HepG2 (cell line): ENCODE measurements around the gene TRMT1. TPM values are rescaled to one million over a fixed set of nuclear protein-coding genes. Genes with fewer than 3 reads are reported as not detected.

Experiments used
- KLF9 ChIP-seq: IDR thresholded peaks from 2 replicates; pipeline ENCODE4 v1.6.1; 2016; ENCODE audit warnings: low read depth
- ZBTB42 ChIP-seq: sonication (generic); formaldehyde crosslinking; IDR thresholded peaks from 2 replicates; pipeline ENCODE4 v1.5.0; 2020; ENCODE audit warnings: mild to moderate bottlenecking, missing genetic modification reagents
- ZNF720 ChIP-seq: sonication (generic); formaldehyde crosslinking; IDR thresholded peaks from 2 replicates; pipeline ENCODE4 v1.4.0; 2020; ENCODE audit warnings: missing genetic modification reagents
- ZNF790 ChIP-seq: sonication (generic); formaldehyde crosslinking; IDR thresholded peaks from 2 replicates; pipeline ENCODE4 v1.8.0; 2022; ENCODE audit warnings: missing genetic modification reagents, mild to moderate bottlenecking, borderline replicate concordance
- polyA plus RNA-seq, 8 experiments: library from polyadenylated mRNA; depleted of rRNA in 3 of 8; stranded (reverse) in 7 of 8; unstranded in 1 of 8; fragments of >200 nt; fragmentation: Illumina TruSeq in 4 of 8; extraction: Trizol in 4 of 8; gene quantifications; 2 replicates each; pipeline versions ENCODE4 v1.2.1 to v1.2.3, GENCODE V29; 2011 to 2016; ENCODE audit warnings: low read depth in 4 of 8, missing spikeins in 1 of 8, mixed read lengths in 1 of 8; ENCODE audit not compliant: insufficient read depth in 1 of 8
- total RNA-seq, 5 experiments: library from RNA; depleted of rRNA; stranded (reverse); fragments of >200 nt; fragmentation: Illumina TruSeq; extraction: Trizol; gene quantifications; 2 replicates each; pipeline ENCODE4 v1.2.3, GENCODE V29; 2016; ENCODE audit warnings: low read depth in 1 of 5
- TF ChIP-seq, protein P1 (sequence below): sonication (generic); formaldehyde crosslinking; IDR thresholded peaks from one replicate; pipeline ENCODE4 v1.5.1; 2020; ENCODE audit warnings: mild to moderate bottlenecking, missing genetic modification reagents; ENCODE audit errors: not compliant biosample characterization
- TF ChIP-seq, protein P2 (sequence below): sonication (generic); formaldehyde crosslinking; IDR thresholded peaks from 2 replicates; pipeline ENCODE4 v1.8.1; 2023; ENCODE audit warnings: mild to moderate bottlenecking, moderate library complexity, missing genetic modification reagents
- TF ChIP-seq, protein P3 (sequence below): sonication (generic); formaldehyde crosslinking; IDR thresholded peaks from 2 replicates; pipeline ENCODE4 v1.5.0; 2020; ENCODE audit warnings: mild to moderate bottlenecking, missing genetic modification reagents, borderline replicate concordance

The TRMT1 gene
- total and polyA plus RNA-seq, 2 of the 13 experiments (the other 11 are each of a cell fraction or from before 2014, with no cell fraction given): 35.5 to 44.1 TPM

DNA sequence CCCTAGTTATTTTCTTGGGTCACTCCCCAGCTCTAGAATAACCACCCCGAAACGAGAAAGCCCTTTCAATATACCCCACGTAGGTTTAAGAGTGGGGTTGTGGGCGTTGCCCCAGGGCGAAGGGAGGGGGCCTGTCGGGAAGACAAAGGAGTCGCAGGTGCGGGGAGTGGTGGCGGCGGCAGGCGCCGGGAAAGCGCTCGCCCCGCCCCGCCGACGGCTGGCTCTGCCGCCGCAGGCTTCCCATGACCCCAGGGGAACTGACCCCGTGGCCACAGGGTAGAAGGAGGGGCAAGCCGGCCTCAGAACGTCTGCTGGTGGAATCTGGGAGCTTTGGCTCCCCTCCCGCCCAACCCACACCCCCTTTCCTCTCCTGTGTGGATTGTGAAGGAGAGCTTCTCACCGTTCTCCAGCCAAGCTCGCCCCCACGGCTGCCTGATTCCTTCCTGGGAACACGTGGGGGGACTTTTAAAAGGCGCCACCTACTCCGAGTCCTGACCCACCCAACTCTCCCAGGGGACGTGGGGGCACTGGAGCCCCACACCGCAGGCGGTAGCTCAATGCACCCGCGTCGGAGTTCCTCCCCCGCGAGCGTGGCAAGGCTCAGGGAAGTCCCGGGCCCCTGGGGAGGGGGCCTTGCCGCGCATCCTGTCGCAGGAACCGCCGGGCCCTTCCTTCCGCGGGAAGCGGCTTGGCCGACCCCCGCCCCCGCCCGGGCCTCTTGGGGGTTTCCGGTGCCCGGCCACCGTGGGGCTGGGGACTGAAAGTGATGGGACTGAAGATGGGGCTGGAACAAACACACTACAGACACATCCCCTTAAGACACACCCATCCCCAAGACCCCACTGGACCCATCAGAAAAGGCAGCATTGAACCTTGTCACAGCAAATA is 39.2 kb upstream of the TRMT1 start (continued):
- TF ChIP-seq, protein P1, sequence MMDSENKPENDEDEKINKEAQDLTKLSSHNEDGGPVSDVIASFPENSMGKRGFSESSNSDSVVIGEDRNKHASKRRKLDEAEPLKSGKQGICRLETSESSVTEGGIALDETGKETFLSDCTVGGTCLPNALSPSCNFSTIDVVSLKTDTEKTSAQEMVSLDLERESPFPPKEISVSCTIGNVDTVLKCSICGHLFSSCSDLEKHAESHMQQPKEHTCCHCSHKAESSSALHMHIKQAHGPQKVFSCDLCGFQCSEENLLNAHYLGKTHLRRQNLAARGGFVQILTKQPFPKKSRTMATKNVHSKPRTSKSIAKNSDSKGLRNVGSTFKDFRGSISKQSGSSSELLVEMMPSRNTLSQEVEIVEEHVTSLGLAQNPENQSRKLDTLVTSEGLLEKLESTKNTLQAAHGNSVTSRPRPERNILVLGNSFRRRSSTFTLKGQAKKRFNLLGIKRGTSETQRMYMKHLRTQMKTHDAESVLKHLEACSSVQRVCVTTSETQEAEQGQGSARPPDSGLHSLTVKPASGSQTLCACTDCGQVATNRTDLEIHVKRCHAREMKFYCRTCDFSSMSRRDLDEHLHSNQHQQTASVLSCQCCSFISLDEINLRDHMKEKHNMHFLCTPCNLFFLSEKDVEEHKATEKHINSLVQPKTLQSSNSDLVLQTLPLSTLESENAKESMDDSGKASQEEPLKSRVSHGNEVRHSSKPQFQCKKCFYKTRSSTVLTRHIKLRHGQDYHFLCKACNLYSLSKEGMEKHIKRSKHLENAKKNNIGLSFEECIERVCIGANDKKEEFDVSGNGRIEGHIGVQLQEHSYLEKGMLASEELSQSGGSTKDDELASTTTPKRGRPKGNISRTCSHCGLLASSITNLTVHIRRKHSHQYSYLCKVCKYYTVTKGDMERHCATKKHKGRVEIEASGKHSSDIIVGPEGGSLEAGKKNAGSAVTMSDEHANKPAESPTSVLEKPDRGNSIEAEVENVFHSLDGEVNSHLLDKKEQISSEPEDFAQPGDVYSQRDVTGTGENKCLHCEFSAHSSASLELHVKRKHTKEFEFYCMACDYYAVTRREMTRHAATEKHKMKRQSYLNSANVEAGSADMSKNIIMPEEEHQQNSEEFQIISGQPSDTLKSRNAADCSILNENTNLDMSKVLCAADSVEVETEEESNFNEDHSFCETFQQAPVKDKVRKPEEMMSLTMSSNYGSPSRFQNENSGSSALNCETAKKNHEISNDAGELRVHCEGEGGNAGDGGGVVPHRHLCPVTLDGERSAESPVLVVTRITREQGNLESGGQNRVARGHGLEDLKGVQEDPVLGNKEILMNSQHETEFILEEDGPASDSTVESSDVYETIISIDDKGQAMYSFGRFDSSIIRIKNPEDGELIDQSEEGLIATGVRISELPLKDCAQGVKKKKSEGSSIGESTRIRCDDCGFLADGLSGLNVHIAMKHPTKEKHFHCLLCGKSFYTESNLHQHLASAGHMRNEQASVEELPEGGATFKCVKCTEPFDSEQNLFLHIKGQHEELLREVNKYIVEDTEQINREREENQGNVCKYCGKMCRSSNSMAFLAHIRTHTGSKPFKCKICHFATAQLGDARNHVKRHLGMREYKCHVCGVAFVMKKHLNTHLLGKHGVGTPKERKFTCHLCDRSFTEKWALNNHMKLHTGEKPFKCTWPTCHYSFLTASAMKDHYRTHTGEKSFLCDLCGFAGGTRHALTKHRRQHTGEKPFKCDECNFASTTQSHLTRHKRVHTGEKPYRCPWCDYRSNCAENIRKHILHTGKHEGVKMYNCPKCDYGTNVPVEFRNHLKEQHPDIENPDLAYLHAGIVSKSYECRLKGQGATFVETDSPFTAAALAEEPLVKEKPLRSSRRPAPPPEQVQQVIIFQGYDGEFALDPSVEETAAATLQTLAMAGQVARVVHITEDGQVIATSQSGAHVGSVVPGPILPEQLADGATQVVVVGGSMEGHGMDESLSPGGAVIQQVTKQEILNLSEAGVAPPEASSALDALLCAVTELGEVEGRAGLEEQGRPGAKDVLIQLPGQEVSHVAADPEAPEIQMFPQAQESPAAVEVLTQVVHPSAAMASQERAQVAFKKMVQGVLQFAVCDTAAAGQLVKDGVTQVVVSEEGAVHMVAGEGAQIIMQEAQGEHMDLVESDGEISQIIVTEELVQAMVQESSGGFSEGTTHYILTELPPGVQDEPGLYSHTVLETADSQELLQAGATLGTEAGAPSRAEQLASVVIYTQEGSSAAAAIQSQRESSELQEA: no peak
- TF ChIP-seq, protein P2, sequence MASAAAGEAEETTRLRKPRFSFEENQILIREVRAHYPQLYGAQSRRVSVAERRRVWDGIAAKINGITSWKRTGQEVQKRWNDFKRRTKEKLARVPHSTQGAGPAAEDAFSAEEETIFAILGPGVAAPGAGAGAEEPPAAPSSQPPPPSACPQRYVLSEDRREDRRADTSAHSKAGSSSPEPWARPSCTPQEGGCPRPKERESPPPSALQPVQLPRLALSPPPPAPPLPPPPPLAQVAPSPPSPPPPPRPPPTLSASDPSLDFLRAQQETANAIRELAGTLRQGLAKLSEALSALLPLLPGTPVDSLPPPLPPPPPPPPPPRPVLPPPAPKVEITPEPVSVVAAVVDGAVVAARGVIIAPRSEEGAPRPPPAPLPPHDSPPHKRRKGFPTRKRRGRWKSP: no peak; the same call in 1 of the 2 replicates
- no peak for TF ChIP-seq ZNF720
- TF ChIP-seq ZBTB42 (CRISPR knock-in tag): no peak
- TF ChIP-seq, protein P3, sequence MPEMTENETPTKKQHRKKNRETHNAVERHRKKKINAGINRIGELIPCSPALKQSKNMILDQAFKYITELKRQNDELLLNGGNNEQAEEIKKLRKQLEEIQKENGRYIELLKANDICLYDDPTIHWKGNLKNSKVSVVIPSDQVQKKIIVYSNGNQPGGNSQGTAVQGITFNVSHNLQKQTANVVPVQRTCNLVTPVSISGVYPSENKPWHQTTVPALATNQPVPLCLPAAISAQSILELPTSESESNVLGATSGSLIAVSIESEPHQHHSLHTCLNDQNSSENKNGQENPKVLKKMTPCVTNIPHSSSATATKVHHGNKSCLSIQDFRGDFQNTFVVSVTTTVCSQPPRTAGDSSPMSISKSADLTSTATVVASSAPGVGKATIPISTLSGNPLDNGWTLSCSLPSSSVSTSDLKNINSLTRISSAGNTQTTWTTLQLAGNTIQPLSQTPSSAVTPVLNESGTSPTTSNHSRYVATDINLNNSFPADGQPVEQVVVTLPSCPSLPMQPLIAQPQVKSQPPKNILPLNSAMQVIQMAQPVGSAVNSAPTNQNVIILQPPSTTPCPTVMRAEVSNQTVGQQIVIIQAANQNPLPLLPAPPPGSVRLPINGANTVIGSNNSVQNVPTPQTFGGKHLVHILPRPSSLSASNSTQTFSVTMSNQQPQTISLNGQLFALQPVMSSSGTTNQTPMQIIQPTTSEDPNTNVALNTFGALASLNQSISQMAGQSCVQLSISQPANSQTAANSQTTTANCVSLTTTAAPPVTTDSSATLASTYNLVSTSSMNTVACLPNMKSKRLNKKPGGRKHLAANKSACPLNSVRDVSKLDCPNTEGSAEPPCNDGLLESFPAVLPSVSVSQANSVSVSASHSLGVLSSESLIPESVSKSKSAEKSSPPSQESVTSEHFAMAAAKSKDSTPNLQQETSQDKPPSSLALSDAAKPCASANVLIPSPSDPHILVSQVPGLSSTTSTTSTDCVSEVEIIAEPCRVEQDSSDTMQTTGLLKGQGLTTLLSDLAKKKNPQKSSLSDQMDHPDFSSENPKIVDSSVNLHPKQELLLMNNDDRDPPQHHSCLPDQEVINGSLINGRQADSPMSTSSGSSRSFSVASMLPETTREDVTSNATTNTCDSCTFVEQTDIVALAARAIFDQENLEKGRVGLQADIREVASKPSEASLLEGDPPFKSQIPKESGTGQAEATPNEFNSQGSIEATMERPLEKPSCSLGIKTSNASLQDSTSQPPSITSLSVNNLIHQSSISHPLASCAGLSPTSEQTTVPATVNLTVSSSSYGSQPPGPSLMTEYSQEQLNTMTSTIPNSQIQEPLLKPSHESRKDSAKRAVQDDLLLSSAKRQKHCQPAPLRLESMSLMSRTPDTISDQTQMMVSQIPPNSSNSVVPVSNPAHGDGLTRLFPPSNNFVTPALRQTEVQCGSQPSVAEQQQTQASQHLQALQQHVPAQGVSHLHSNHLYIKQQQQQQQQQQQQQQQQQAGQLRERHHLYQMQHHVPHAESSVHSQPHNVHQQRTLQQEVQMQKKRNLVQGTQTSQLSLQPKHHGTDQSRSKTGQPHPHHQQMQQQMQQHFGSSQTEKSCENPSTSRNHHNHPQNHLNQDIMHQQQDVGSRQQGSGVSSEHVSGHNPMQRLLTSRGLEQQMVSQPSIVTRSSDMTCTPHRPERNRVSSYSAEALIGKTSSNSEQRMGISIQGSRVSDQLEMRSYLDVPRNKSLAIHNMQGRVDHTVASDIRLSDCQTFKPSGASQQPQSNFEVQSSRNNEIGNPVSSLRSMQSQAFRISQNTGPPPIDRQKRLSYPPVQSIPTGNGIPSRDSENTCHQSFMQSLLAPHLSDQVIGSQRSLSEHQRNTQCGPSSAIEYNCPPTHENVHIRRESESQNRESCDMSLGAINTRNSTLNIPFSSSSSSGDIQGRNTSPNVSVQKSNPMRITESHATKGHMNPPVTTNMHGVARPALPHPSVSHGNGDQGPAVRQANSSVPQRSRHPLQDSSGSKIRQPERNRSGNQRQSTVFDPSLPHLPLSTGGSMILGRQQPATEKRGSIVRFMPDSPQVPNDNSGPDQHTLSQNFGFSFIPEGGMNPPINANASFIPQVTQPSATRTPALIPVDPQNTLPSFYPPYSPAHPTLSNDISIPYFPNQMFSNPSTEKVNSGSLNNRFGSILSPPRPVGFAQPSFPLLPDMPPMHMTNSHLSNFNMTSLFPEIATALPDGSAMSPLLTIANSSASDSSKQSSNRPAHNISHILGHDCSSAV (CRISPR knock-in tag): no peak
- no peak for TF ChIP-seq ZNF790 (CRISPR knock-in tag)
- TF ChIP-seq KLF9 (CRISPR knock-in tag): no peak
